Hepatocyte (in vitro differentiated cells): ENCODE measurements around the gene SHC3.

Experiments used
- CTCF ChIP-seq: fragments of 200-600 bp; sonication (generic); IDR thresholded peaks from 2 replicates; pipeline ENCODE4 v1.5.1; 2016; ENCODE audit warnings: antibody characterized with exemption, mild to moderate bottlenecking; ENCODE audit not compliant: poor library complexity
- EZH2 ChIP-seq: fragments of 200-600 bp; sonication (generic); IDR thresholded peaks from 2 replicates; pipeline ENCODE4 v1.6.1; 2016; ENCODE audit warnings: antibody characterized with exemption, mild to moderate bottlenecking, borderline replicate concordance

- no peak for TF ChIP-seq CTCF
- TF ChIP-seq EZH2, result no peak
These were observed 47.0 kb upstream of the SHC3 start for GRCh38 chr9:89225587-89225986.
